GM21360 (cell line): ENCODE data around the gene ARMH3.
A peak's percentile ranks its signal among the peaks of the same experiment; 100 is the strongest.

Source experiments
- ATAC-seq: cut with Tn5 transposase; IDR thresholded peaks from one replicate; pipeline ENCODE4 v1.9.1; 2021; ENCODE audit warnings: mild to moderate bottlenecking, moderate library complexity; ENCODE audit not compliant: unreplicated experiment

ARMH3 gene, protein sequence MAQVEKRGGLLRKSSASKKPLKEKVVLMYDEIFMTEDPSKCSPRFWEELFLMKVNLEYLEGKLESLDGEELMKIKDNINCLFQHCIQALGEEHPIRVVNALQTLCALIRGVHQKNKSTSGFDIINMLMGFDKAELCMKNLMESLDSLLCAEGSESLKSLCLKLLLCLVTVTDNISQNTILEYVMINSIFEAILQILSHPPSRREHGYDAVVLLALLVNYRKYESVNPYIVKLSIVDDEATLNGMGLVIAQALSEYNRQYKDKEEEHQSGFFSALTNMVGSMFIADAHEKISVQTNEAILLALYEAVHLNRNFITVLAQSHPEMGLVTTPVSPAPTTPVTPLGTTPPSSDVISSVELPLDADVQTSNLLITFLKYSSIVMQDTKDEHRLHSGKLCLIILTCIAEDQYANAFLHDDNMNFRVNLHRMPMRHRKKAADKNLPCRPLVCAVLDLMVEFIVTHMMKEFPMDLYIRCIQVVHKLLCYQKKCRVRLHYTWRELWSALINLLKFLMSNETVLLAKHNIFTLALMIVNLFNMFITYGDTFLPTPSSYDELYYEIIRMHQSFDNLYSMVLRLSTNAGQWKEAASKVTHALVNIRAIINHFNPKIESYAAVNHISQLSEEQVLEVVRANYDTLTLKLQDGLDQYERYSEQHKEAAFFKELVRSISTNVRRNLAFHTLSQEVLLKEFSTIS

DNA sequence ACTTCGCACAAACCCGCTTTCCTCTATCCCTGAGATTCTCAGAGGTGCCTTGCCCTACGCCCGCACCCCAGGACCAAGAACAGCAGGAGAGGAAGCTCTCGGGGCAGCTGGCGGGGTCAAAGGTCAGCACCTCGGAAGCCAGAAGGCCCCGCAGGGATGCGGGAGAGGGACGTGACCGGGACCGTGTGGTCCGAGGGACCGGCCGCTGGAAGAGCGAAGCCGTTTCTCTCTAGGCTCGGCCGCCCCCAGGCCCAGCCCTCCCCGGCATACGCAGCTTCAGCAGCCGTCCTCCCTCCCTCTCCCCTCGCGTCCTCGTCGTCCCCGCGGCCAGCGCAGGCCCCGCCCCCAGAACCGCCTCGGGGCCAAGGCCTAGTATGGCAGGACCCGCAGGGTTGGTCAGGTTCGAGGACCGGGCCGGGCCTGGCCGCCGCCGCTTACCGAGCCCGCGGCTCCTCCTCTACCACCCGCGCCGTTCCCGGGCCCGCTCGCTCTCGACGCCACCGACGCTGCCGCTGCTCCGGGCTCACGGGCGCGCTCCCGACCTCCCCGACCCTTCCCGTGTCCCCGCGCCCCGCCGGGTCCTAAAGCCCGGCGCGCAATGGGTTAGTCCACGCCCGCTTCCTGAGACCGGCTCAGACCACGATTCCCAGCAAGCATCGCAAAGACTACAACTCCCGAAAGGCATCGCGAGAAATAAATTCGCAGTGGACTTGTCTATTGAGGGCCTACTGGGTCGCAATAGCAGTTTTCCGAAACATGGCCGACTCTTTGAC lies at the start of gene ARMH3:
Gene ARMH3, minus strand, starts transcription at position 527 of the 773 bp plus-strand sequence. CDS start 16,059 bp downstream, outside the sequence.
- ATAC-seq, result peak; percentile 94

- no peak for ATAC-seq
Measured at GRCh38 chr10:102102421-102102820, 46.4 kb upstream of the ARMH3 start.

DNA sequence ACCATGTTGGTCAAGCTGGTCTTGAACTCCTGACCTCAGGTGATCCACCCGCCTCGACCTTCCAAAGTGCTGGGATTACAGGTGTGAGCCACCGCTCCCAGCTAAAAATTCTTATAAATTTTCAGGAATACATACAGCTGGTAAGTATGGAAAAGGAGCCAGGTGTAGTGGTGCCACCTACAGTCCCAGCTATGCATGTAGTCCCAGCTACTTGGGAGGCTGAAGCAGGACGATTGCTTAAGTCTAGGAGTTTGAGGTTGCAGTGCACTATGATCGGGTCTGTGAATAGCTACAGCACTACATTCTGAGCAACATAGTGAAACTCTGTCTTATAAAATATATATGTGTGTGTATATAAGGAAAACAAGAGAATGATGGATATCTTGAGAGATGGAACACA lies 45.2 kb upstream of the ARMH3 start:
- ATAC-seq, result no peak

- ATAC-seq, result no peak
Measured at GRCh38 chr10:102096449-102096848, 40.5 kb upstream of the ARMH3 start.

- no peak for ATAC-seq
Measured at GRCh38 chr10:102090772-102091171, 34.8 kb upstream of the ARMH3 start.

DNA sequence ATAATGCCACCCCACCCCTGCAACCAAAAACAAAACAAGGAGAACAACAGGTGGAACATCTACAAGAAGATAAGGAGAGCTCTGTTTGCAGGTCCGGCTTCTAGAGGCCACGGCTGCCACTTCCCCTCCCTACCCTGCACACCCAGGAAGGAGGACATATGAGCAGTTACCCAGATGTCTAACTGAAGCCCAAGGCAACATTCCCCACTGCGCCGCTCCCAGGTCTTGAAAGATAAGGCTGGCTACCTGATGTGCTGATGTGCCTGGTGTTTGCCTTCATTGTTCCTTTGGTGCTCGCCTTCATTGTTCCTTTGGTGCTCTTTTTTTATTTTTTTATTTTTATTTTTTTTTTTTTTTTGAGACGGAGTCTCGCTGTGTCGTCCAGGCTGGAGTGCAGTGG lies 30.2 kb upstream of the ARMH3 start:
- no peak for ATAC-seq

DNA sequence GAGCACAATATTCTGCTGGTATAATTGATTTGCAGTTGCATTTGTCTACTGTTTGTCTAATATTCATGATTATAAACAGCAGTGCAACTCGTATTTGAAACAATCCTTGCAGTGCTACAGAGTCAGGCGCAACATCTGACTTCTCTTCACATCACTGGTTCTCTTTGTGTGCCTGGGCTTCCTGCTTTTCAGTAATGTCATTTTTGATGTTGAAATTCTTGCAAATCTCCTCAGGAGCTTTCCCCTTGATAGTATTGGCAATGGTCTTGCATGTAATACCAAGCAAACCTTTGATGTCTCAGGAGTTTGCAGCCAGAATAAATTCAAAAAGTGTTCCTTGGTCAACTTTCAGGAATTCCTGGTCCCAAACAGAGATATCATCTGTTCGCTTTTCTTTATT lies 29.4 kb upstream of the ARMH3 start:
- no peak for ATAC-seq

GRCh38 chr10:102083541-102083940 lies 27.6 kb upstream of the ARMH3 start:
- ATAC-seq, result no peak

GRCh38 chr10:102072673-102073527 lies 16.9 kb upstream of the ARMH3 start:
- ATAC-seq, result no peak

DNA sequence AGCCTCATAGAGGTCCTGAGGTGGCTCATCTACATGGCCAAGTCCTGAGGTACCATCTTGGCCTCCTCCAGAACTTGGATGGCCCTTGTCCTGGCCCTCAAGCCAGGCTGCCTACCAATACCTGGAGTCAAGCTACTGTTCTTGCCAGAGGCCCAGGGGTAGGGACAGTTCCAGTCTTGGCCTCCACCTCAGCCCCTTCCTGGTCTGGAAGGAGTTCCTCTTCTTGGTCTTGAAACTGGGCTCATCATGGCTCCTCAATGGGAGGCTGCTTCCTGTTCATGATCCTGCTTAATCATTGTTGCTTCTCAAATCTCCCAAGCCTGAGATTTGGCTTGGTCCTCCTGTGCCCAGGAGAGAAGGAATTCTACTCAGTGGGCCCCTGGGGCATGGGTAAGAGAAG lies 13.1 kb upstream of the ARMH3 start:
- ATAC-seq, result no peak

GRCh38 chr10:102068216-102068615 lies 12.2 kb upstream of the ARMH3 start:
- no peak for ATAC-seq

GRCh38 chr10:102067091-102067916 lies 11.3 kb upstream of the ARMH3 start:
- ATAC-seq, result no peak

GRCh38 chr10:102066399-102067088 lies 10.6 kb upstream of the ARMH3 start:
- no peak for ATAC-seq

GRCh38 chr10:102065561-102066398 lies 9.8 kb upstream of the ARMH3 start:
- ATAC-seq, result peak; percentile 24

- ATAC-seq, result peak; percentile 87
Measured at GRCh38 chr10:102064868-102065560, 9.0 kb upstream of the ARMH3 start, which contains the start of gene HPS6. Gene HPS6 (plus strand): TSS chr10:102065349. CDS start chr10:102065475, 126 bp downstream.

GRCh38 chr10:102064503-102064867 lies 8.5 kb upstream of the ARMH3 start:
- no peak for ATAC-seq

- ATAC-seq, result no peak
Measured at GRCh38 chr10:102059987-102060386, 4.0 kb upstream of the ARMH3 start.
